GM19328 (cell line): ENCODE results near the gene TENM3.

ENCODE experiments used
- ATAC-seq: cut with Tn5 transposase; IDR thresholded peaks from one replicate; pipeline ENCODE4 v1.9.1; 2021; ENCODE audit warnings: mild to moderate bottlenecking, moderate library complexity; ENCODE audit not compliant: unreplicated experiment

Gene TENM3

DNA sequence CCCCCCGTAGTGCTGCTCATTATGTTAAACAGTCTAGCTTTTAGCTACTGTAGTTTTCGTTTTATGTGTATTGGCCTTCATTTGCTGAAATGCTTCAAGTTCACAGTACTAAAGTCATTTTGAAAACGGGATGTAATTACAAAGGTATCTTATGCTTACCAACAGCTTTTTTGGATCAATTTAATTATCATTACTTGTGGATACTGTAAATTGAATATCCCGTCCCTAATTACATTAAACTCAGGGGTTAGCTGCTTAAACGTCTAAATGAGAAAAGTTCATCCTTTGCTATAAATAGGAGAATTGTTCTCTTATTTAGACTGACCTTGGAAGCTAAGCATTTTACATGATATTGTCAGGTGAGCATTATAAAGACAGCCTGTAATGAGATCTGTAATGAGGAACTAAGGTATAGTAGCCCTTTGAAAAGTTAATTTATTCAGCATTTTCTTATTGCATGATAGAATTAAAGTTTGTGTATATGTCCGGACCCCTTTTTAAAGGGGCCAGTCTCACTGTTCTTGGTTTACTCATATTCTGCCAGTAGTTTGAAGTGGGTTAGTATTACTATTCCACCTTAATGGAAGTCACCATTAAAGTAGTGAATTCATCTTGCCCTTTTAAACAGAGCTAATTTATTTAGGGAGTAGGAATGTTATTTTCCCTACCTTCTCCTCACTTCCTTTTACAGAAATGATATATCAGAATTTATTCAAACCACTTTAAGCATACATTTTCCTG is 252.6 kb downstream of the TENM3 start:
- no peak for ATAC-seq

DNA sequence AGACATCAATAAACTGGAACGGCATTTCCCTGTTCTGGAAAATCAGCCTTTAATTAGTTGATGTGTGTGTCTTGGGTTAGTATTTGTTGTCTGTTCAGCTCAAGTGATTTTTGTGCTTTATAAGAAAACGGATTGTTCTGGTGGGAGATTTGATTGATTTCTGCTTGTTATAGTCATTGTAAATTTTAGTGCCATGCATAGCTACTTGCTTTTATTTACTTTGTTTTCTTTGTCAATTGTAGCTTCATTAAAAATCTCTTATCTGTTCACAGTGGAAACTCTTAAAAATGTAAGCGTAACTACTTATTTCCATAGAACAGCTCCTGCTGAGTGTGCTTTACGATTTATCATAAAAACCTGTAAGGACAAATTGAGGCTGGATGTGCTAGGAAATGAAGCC is 253.2 kb downstream of the TENM3 start:
- ATAC-seq: no peak

DNA sequence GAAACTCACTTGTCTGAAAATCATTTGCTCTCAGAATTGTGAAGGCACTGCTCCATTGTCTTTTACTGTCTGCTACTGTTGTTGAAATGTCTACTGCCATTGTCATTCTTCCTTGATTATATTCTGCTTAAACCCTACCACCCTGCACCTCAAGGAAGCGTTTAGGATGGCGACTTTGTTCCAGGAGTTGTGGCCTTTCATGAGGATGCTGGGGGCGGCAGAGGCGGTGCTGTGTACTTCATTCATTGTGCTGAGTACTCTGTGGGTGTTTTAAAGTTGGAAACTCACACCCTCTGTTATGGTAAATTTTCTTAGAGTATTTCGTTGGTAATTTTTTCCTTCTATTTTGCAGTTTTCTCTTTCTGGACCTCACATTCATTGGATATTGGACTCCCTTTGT is 258.9 kb downstream of the TENM3 start:
- no peak for ATAC-seq

DNA sequence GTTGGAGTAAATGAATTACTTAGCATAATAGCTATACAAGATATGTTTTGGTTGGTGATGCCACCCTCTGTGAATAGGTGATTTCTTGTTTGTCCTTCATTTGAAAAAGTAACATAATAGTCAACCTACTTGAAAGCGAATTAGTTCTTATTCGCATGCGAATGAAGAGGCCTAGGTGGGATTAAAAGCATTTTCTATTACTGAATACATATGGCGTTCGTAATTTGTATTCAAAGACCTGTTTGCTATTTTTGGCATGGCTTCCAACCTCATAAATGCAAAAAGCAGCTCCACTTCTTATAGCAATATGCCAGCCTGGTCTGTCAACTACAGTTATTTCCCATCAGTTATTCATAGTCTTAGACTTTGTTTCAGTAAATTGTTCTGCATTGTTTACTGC is 261.3 kb downstream of the TENM3 start:
- no peak for ATAC-seq

DNA sequence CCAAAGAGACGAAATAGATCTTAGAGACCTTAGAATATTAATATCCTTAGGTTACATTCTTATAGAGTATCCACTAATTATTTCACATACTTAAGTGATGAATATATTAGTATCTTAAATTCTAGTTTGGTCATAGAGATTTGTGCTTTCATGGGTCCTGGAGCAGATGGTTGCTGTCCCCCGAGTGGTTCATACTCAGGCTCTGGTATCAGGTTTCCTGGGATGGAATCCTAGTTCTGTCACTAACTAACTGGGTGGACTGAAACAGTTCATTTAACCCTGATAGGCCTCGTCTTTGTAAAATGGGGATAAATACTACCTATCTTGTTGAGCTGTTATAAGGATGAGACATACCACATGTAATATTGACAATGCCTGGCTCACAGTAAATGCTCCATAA is 264.6 kb downstream of the TENM3 start:
- no peak for ATAC-seq

DNA sequence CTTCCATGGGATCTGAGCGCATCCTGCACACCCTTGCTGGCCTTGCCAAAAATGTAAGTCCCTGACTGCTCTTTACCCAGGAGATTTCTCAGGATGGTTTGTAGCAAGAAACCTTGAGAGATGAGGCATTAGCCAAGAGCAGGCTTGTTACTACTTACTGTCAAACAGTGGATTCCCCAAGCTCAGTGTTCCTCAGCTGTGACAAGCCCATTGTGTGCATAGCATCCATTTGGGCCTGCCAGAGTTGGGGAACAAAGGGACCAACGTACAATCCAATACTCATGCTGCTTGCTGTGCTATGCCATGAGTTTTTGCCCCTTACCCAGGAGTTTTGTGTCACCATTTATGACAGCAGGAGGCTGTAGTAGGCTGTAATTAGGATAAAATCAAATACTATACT is 267.6 kb downstream of the TENM3 start:
- ATAC-seq: no peak

DNA sequence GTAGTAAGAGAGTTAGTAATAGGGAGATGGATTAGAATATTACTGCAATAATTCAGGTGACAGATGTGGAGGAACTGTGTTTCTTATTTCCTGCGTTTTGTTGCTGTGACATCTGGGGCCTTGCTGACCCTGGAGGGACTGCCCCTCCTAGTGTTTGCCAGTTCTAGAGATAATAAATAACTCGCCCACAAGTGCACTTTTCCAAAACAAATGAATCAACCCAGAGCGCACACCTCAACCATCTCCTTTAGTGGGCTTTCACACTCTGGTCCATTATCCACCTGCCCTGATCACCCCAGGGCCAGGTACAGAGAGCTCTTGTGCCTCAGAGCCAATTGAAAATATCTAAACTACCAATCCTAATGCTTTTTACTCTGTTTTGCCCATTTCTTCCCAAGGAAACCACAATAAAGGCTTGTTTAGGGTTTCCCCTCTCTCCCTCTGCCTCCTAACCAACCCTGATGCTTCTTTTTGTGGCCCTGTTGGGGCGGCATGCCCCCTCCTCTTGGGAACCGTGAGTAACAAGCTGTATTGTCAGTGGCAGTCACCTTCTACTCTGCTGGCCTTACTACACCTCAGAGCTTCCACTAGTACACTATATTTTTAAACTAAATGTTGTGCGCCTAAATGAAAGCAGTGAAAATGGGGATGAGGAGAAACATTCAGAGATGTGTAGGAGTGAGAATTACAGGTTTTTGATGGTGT is 270.5 kb downstream of the TENM3 start:
- no peak for ATAC-seq

DNA sequence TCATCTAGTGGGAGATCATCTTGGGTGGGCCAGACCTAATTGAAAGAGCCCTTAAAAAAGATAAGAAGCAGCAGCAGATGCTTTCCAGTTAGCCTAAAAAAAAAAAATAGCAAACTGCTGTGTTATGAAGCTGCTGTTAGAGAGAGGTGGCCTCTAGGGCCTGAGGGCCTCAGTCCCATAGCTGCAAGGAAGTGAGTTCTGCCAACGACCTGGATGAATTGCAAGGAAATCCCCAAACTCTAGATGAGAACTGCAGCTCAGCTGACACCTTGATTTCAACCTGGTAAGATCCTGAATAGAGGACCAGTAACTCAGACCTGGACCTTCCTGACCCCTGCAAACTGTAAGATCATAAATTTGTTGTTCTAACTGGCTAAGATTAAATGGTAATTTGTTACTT is 275.2 kb downstream of the TENM3 start:
- no peak for ATAC-seq

DNA sequence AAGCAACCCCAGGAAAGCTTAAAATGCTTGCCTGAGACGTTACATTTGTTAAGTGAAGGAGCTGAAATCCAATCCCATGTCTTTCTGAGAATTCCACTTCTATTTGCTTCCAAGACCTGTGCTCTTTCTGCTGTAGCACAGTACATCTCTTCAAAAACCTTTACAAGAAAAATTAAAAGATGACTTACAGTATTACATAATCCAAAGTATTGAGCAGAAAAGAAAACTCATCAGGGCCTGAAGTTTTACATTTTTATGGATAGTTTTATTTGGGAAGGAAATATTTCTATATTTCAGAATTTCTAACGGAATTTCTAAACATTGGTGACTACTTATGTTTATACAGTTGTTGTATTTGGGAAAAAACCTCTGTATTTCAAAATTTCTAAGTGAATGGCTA is 276.3 kb downstream of the TENM3 start:
- ATAC-seq: no peak

DNA sequence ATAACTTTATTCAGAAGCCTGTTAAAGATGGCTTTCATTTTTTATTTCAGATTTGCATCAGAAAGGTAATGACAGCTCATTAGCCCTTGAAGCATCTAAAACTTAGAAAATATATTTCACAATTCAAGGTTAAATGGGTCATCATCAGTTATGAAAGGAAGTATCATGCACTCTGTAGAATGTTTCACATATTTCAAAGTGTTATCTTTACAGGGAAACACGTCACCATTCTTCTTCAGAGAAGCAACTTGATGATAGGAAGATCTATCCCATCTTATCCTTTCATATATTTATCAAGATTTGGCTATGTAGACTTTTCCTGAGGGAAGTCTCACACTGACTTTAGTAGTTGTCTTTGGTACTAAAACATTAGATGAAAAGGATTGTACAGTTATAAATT is 277.8 kb downstream of the TENM3 start:
- ATAC-seq: no peak

DNA sequence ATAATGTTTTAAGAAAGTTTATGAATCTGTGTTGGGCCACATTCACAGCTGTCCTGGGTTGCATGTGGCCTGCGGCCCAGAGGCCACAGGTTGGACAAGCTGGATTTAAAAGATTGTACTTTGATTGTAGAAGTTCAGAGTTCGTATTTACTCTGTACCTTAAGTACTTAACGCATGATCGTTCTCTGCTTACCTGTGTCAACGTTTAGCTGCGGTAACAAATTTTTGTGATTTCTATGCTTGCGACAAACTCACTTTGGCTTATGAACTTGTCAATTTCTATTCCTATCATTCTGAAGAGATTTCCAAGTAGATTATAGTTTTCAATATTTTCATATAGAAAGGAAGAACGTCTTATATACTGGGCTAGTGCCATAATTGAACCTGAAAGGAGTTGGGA is 285.6 kb downstream of the TENM3 start:
- no peak for ATAC-seq

DNA sequence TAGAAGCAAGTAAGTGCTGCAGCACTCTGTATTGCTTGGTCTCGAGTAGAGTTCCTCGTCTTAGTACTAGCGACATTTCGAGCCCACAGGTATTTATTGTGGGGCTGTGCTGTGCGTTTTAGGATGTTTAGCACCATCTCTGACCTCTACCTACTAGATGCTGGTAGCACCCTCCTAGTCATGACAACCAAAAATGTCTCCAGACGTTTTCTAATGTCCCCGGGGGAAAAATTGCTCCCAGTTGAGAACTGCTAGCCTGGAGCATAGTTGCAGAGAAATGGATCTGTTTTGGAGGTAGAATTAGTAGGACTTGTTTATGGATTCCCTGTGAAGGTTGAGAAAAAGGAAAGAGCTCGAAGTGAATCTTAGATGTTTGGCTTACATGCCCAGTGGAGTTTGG is 287.2 kb downstream of the TENM3 start:
- no peak for ATAC-seq

DNA sequence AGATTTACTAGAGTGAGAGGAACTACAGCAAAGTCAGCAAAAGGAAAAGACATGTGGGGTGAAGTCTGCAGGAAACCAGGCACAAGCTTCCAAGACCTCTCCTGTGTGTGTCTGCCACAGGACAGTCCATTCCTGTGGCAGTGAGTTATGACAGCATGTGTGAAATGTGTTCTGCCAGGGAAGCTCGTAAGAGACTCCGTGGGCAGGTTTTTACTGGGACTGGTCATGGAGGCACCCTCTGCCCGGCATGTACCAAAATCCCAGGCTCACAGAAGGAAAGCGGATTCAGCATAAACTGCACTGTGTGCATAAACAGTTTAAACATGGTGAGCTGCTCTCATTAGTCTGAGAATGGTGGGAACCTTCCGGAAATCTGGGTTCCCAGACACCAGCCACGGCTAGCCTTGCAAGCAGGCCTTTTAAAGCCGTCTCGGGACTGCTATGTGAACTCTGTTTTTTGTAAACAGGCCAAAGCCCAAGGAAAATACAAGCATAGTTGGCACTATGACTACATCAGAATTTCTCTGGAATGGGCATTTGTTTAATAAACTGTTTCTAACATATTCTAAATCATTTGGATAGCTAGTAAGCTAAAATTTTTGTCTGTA is 288.5 kb downstream of the TENM3 start:
- no peak for ATAC-seq

DNA sequence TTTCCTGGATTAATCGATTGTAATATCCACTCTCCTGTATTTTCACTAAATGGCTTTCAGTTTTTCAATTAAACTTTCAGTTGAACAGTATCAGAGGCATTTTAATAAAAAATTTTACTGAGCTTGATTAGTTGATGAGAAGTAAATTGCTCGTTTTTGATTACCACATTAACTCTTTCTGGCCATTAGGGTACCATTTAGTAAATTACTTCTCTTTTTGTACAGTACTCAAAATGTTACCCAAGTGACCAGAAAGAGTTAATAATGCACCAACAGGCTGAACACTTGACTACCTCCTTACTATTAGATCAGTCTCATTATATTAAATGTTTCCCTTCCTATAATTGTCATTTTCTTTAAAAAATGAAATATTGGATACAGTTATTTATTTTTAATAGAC is 289.2 kb downstream of the TENM3 start:
- ATAC-seq: no peak

DNA sequence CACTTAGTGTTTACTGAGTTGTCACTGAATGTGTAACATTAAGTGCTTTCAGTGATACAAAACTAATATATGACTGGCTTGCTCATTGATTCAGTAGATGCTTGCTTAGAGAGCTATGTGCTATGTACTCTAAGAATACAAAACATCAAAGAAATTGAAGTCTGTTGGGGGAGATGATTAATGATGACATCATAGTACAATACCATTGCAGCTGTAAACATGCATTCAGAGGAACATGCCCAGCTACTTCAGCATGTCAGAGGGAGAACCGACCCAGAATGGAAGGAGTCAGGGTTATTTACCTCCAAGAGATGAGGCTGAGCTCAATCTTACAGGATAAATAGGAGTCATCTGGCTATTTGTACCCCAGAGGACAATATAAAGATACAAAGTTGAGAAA is 290.8 kb downstream of the TENM3 start:
- ATAC-seq: no peak

DNA sequence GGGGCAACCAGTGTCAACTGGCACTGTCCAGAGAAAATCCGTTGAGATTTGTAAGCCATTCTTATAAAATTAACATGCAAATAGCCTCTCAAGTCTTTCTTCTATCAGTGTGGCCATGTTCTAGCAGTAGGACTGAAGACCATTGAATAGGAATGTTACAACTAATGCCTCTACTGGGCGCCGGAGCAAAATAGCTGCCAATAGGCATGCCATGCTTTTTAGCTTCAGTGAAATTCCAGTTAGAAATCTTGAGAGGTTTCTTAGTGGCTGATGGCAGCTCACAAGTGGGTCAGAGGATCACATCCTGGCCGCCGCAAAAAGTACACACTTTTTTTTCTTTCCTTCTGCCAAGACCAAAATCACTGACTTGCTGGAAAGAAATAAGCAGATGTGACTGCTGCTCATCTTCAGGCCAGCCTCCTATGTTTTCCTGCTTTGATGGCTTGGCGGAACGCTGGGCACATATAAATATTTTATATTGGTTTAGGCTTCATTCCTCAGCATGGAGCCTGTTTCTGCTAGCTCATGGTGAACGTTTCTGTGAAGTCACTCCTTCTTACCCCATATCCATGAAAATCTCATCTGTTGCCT is 293.1 kb downstream of the TENM3 start:
- no peak for ATAC-seq

DNA sequence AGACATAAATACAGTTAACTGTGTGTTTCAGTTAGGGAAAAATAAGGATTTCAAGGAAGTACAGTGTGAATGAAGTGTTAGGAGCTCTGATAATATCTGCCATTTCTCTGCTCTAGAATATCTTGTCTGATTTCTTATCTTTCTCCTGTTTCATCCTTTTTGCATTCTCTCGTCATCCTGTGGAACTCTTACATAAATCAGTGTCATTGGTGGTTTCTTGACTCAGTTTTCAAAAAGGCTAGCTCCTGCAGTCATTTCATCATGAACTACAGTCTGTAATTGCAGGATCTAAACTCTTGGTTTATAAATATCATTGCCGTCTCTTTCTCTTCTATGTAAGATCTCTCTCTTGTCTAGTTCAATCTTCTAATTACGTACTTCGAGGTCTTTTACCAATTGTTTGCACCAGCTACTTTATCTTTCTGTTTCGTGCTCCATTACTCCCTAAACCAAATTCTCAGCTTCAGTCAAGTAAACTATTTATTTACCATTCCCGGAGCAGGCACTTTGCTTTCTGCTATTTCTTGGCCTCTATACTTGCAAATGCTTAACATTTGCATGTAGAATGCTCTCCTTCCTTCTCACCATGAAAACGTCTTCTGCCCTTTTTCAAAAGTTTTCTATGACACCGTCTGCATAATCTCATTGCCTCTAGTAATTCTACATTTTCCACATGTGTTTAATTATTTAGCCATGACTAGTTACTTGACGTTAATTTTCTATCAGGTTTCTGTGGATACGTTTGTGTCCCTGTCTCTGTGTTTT is 294.0 kb downstream of the TENM3 start:
- ATAC-seq: no peak

DNA sequence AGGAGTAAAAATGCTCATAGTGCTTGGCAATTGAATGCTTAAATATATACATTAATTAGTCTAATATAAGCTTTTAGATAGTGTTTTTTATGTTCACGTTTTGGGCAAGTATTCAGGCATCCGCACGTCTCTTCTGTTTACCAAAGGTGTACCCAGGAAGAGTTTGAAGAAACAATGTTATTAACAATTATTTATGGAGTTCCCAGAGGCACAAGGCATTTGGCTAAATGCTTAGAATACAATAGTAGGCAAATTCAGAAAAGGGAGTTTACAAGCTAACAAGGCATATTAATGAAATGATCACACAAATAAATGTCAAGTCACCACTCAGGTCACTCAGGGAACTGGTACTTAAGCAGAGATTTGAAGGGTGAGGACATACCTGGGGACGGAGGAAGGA is 294.8 kb downstream of the TENM3 start:
- ATAC-seq: no peak

DNA sequence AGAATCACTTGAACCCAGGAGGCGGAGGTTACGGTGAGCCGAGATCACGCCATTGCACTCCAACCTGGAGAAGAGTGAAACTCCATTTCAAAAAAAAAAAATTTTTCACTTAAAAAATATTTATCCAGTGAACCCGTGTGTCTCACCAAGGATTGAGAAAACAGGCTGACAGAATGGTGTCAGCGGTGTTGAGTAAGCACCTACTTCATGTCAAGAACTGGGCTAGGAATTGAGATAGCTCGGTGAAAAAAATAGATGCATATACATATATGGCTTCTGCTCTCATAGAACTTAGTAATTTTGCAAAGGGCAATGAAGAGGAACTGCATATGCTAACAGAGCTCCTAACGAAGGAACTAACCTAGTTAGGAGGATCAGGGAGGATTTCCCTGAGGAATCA is 297.3 kb downstream of the TENM3 start:
- no peak for ATAC-seq

DNA sequence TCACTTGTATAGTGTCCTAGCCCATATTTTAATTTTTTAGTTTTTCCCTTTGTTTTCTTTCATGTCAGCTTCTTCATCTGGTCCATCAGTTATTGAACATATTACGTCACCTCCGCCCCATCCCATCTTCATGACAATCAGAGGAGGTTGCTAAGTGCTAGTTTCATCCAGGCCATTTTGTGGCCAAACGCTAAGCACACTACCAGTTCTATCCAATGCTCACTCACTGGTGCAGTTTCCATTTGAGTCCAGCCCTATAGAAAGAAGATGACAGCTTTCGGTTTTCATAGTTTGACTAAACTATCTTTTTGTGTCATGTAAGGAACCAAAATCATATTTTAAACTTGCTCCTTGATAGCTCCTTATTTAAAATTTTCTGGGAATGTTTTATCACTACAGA is 304.2 kb downstream of the TENM3 start:
- ATAC-seq: peak; percentile 97

DNA sequence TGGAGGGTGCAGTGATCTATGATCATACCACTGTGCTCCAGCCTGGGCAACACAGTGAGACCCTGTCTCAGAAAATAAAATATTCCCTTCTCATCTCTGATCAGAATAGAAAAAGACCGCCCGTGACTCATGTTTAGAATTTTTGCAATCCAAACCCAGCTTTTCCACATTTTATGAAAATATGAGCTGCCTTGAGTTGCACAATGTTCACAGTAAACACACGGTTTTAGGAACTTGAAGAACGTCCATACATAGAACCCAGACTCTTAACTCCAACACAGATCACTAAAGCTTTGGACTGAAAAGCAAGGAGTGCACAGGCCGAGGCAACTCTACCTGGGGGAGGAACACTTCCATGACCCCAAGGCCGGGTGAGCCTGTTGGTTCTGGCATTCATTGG is 305.0 kb downstream of the TENM3 start:
- ATAC-seq: no peak
